A549 (cell line): ENCODE measurements around the gene ZNF195. TPM values are rescaled to one million over a fixed set of nuclear protein-coding genes. Genes with fewer than 3 reads are reported as not detected.

ENCODE experiments used
- ATAC-seq, 2 experiments: fragments of 200-7000 bp in 1 of 2; fragments of >200 bp in 1 of 2; cut with Nextera tagmentation in 1 of 2; cut with Tn5 transposase in 1 of 2; 3 replicates each; pipeline versions ENCODE4 v1.8.0 to v1.9.1; 2018 to 2020; ENCODE audit warnings: mild to moderate bottlenecking in 1 of 2, moderate library complexity in 1 of 2
- CTCF ChIA-PET: fragments of 300-600 bp; sonication (Branson Sonifier 250); formaldehyde crosslinking; extraction: SDS; loops from one replicate; lab custom pipeline; 2021; ENCODE audit warnings: antibody characterized with exemption, inconsistent platforms; lab: Yijun Ruan, JAX
- POLR2A ChIA-PET: fragments of 350-600 bp; formaldehyde crosslinking; extraction: SDS; loops from one replicate; lab custom pipeline; 2021; ENCODE audit warnings: antibody characterized with exemption, inconsistent platforms; lab: Yijun Ruan, JAX
- DNase-seq, 2 experiments: peaks; one replicate each; pipeline versions ENCODE4 v3.0.0 to v3.0.0-alpha.2; 2011 to 2016; ENCODE audit warnings: low read depth in 1 of 2, low spot score in 1 of 2
- FAIRE-seq: peaks from 2 replicates; lab custom pipeline; 2011; peaks lifted over from hg19 to GRCh38; lab: Jason Lieb, UNC
- H3K27ac ChIP-seq, 2 experiments: fragments of >200 bp; sonication (Bioruptor Twin); formaldehyde crosslinking; 3 replicates each; pipeline ENCODE4 v1.5.1; 2016 to 2017
- H3K4me1 ChIP-seq: fragments of >200 bp; sonication (Bioruptor Twin); formaldehyde crosslinking; 3 replicates; pipeline ENCODE4 v1.6.1; 2016
- H3K4me2 ChIP-seq: fragments of >200 bp; sonication (Bioruptor Twin); formaldehyde crosslinking; 3 replicates; pipeline ENCODE4 v1.6.1; 2016
- H3K4me3 ChIP-seq: fragments of >200 bp; sonication (Bioruptor Twin); formaldehyde crosslinking; 3 replicates; pipeline ENCODE4 v1.5.1; 2016
- H3K9me3 ChIP-seq: fragments of >200 bp; sonication (Bioruptor Twin); formaldehyde crosslinking; 3 replicates; pipeline ENCODE4 v1.6.1; 2016
- CBX2 ChIP-seq: fragments of 200-600 bp; sonication (generic); IDR thresholded peaks from 2 replicates; pipeline ENCODE4 v1.6.1; 2016; ENCODE audit warnings: low read depth, mild to moderate bottlenecking, borderline replicate concordance
- CHD2 ChIP-seq: fragments of 150-350 bp; IDR thresholded peaks from 2 replicates; pipeline ENCODE4 v1.6.1; 2014; ENCODE audit warnings: low read length; ENCODE audit not compliant: partially characterized antibody
- EHMT2 ChIP-seq: fragments of 200-600 bp; sonication (generic); IDR thresholded peaks from 2 replicates; pipeline ENCODE4 v1.6.1; 2016; ENCODE audit warnings: antibody characterized with exemption, low read depth, mild to moderate bottlenecking, moderate library complexity
- ESRRA ChIP-seq: fragments of 150-350 bp; IDR thresholded peaks from 2 replicates; pipeline ENCODE4 v1.6.1; 2014; ENCODE audit warnings: mild to moderate bottlenecking, low read length, borderline replicate concordance
- FOSB ChIP-seq: fragments of 250-450 bp; sonication (Bioruptor Pico); IDR thresholded peaks from 2 replicates; pipeline ENCODE4 v1.5.0; 2020; ENCODE audit warnings: mild to moderate bottlenecking, moderate library complexity
- HDAC2 ChIP-seq: fragments of 200-600 bp; sonication (generic); IDR thresholded peaks from 2 replicates; pipeline ENCODE4 v1.6.1; 2016
- HOXA7 ChIP-seq: fragments of 250-450 bp; sonication (Bioruptor Pico); IDR thresholded peaks from 2 replicates; pipeline ENCODE4 v1.5.0; 2020; ENCODE audit warnings: mild to moderate bottlenecking, moderate library complexity
- JUN ChIP-seq, 2 experiments: fragments of >200 bp; sonication (Bioruptor Twin); formaldehyde crosslinking; IDR thresholded peaks; 2 replicates in 1 of 2; 3 replicates in 1 of 2; pipeline ENCODE4 v1.6.1; 2016 to 2017
- MAFK ChIP-seq: fragments of 450-650 bp; IDR thresholded peaks from 2 replicates; pipeline ENCODE4 v1.6.1; 2014; ENCODE audit not compliant: partially characterized antibody
- PHF8 ChIP-seq: fragments of 200-600 bp; sonication (generic); IDR thresholded peaks from 2 replicates; pipeline ENCODE4 v1.6.1; 2016; ENCODE audit warnings: low read depth, mild to moderate bottlenecking, antibody characterized with exemption, moderate library complexity, borderline replicate concordance
- POLR2A ChIP-seq: IDR thresholded peaks from 2 replicates; pipeline ENCODE4 v1.6.1; 2012; ENCODE audit warnings: mild to moderate bottlenecking, low read length
- POLR2AphosphoS2 ChIP-seq: conservative IDR thresholded peaks from 2 replicates; pipeline ENCODE4 v1.6.1; 2012; ENCODE audit warnings: low read length, improper control_type of control experiment, inconsistent platforms
- RAD21 ChIP-seq, 2 experiments: fragments of >200 bp in 1 of 2; sonication (Bioruptor Twin) in 1 of 2; formaldehyde crosslinking in 1 of 2; IDR thresholded peaks in 1 of 2; conservative IDR thresholded peaks in 1 of 2; 2 replicates in 1 of 2; 3 replicates in 1 of 2; pipeline ENCODE4 v1.6.1; 2012 to 2018; ENCODE audit warnings: inconsistent platforms in 1 of 2
- RCOR1 ChIP-seq: fragments of 150-350 bp; IDR thresholded peaks from 2 replicates; pipeline ENCODE4 v1.6.1; 2014; ENCODE audit warnings: antibody characterized with exemption, low read length, low read depth
- RFX5 ChIP-seq: fragments of 450-650 bp; IDR thresholded peaks from 2 replicates; pipeline ENCODE4 v1.7.1; 2014; ENCODE audit warnings: antibody characterized with exemption, mild to moderate bottlenecking, moderate library complexity
- RNF2 ChIP-seq: fragments of 200-600 bp; sonication (generic); IDR thresholded peaks from 2 replicates; pipeline ENCODE4 v1.6.1; 2016; ENCODE audit warnings: low read depth, mild to moderate bottlenecking, antibody characterized with exemption, moderate library complexity, borderline replicate concordance
- SREBF2 ChIP-seq: fragments of 450-650 bp; IDR thresholded peaks from 2 replicates; pipeline ENCODE4 v1.6.1; 2014; ENCODE audit warnings: mild to moderate bottlenecking, moderate library complexity
- ZC3H11A ChIP-seq: fragments of 450-650 bp; IDR thresholded peaks from 2 replicates; pipeline ENCODE4 v1.6.1; 2014; ENCODE audit warnings: antibody characterized with exemption, mild to moderate bottlenecking
- WGBS: methylation state at CpG from one replicate; pipeline ENCODE4 v1.1.6; 2017; ENCODE audit errors: missing lambda C conversion rate; 5-methylcytosine and 5-hydroxymethylcytosine counted together
- polyA plus RNA-seq, 4 experiments: library from polyadenylated mRNA; depleted of rRNA in 3 of 4; stranded (reverse); fragments of >200 nt; fragmentation: RNase III in 1 of 4; extraction: RNeasy Plus Mini Kit Qiagen cat#74134 plus additional on column Dnase treatment in 1 of 4; gene quantifications; 2 replicates in 3 of 4; 3 replicates in 1 of 4; pipeline ENCODE4 v1.2.3, GENCODE V29; 2011 to 2017
- TF ChIP-seq, protein P1 (sequence below): fragments of 150-350 bp; IDR thresholded peaks from 2 replicates; pipeline ENCODE4 v1.6.1; 2014; ENCODE audit warnings: low read depth, mild to moderate bottlenecking, low read length
- TF ChIP-seq, protein P2 (sequence below): IDR thresholded peaks from 2 replicates; pipeline ENCODE4 v1.6.1; 2012
- TF ChIP-seq, protein P3 (sequence below): fragments of 450-650 bp; IDR thresholded peaks from 2 replicates; pipeline ENCODE4 v1.6.1; 2014; ENCODE audit warnings: antibody characterized with exemption
- TF ChIP-seq, protein P4 (sequence below): fragments of 250-450 bp; sonication (Bioruptor Pico); IDR thresholded peaks from 2 replicates; pipeline ENCODE4 v1.5.0; 2020; ENCODE audit warnings: low read depth, mild to moderate bottlenecking, moderate library complexity
- TF ChIP-seq, protein P5 (sequence below): fragments of >200 bp; sonication (Bioruptor Twin); formaldehyde crosslinking; IDR thresholded peaks from 3 replicates; pipeline ENCODE4 v1.5.1; 2016

ZNF195 gene
- polyA plus RNA-seq, 2 of the 4 experiments (the other 2 are of a cell fraction) = 17.3 to 30.9 TPM

DNA sequence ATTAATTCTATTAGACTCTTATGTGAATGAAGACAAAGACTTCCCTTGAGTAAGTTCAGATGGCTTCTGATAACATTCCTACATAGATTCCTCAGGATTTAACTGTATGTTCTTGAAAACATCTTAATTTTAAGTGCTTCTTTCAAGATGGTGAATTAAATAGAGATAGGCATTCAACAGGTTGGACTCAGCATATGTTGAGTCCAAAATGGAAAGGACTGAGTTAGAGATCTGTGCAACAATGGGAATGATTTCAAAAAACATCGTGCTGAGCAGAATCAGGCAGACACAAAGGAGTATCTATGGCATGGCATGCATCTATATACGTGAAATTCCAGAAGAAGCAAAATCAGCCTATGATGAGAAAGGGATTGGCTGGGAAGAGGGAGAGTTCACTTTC lies 36.2 kb downstream of the ZNF195 start:
- 24% methylated on average over 2 of the region's 2 CpGs for WGBS
- POLR2A ChIA-PET = no interaction called here
- FAIRE-seq (no peak), ATAC-seq (no peak), DNase-seq (no peak)
- TF ChIP-seq POLR2AphosphoS2 = no peak
- no peak for TF ChIP-seq CHD2
- TF ChIP-seq PHF8 = no peak
- TF ChIP-seq, protein P1, sequence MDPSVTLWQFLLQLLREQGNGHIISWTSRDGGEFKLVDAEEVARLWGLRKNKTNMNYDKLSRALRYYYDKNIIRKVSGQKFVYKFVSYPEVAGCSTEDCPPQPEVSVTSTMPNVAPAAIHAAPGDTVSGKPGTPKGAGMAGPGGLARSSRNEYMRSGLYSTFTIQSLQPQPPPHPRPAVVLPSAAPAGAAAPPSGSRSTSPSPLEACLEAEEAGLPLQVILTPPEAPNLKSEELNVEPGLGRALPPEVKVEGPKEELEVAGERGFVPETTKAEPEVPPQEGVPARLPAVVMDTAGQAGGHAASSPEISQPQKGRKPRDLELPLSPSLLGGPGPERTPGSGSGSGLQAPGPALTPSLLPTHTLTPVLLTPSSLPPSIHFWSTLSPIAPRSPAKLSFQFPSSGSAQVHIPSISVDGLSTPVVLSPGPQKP = no peak
- TF ChIP-seq MAFK = no peak
- TF ChIP-seq POLR2A = no peak
- TF ChIP-seq RCOR1 = no peak
- TF ChIP-seq JUN (IDR thresholded peaks at IDR 0.05) = no peak
- CTCF ChIA-PET = no interaction called here
- Histone ChIP-seq H3K27ac (no peak overlapping the region), H3K4me2 (no peak overlapping the region), H3K4me3 (no peak overlapping the region), H3K9me3 (peaks cover 75% of the 10 kb centered on the region), H3K4me1 (no peaks in the 10 kb centered on the region)

DNA sequence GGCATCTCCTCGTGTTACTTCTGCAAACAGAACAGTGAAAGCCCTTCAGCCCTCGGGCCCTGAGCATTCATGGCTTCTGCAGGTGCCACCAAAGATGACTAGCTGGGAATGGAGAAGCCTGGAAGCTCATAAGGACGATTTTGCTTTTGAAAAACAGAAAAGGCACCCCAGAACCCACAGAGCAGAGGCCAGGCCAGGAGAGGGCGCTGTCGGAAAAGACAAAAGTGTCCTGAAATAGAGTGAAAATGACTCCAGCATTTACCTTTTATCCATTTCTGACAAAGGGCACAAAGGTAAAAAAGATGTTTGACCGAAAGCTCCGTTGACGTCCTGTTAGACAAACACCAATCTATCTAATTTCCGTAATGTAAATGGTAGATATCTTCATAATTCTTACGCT lies 37.6 kb downstream of the ZNF195 start:
- ATAC-seq (no peak), DNase-seq (no peak)
- no peak overlapping the region for H3K4me2 ChIP-seq
- WGBS = 12% methylated on average over 10 of the region's 10 CpGs
- no peaks in the 10 kb centered on the region for H3K4me1 ChIP-seq
- POLR2A ChIA-PET = no interaction called here
- H3K9me3 ChIP-seq = peaks cover 62% of the 10 kb centered on the region
- TF ChIP-seq RCOR1 (no peak), EHMT2 (no peak), RAD21 (conservative IDR thresholded peaks at IDR 0.05 in 1 of 2, IDR thresholded peaks at IDR 0.05 in 1 of 2) (peak in 1 of 2 experiments; percentile 44; a peak in 2 of 5 replicates)
- TF ChIP-seq, protein P2, sequence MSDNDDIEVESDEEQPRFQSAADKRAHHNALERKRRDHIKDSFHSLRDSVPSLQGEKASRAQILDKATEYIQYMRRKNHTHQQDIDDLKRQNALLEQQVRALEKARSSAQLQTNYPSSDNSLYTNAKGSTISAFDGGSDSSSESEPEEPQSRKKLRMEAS = no peak
- TF ChIP-seq, protein P3, sequence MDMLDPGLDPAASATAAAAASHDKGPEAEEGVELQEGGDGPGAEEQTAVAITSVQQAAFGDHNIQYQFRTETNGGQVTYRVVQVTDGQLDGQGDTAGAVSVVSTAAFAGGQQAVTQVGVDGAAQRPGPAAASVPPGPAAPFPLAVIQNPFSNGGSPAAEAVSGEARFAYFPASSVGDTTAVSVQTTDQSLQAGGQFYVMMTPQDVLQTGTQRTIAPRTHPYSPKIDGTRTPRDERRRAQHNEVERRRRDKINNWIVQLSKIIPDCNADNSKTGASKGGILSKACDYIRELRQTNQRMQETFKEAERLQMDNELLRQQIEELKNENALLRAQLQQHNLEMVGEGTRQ = no peak
- TF ChIP-seq, protein P4, sequence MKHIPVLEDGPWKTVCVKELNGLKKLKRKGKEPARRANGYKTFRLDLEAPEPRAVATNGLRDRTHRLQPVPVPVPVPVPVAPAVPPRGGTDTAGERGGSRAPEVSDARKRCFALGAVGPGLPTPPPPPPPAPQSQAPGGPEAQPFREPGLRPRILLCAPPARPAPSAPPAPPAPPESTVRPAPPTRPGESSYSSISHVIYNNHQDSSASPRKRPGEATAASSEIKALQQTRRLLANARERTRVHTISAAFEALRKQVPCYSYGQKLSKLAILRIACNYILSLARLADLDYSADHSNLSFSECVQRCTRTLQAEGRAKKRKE (CRISPR knock-in tag) = no peak
- TF ChIP-seq, all 56 proteins: peak for 1
- H3K27ac ChIP-seq = no peak overlapping the region
- H3K4me3 ChIP-seq = no peak overlapping the region
- CTCF ChIA-PET = interaction anchor here (0.7 to 0.9 kb wide), 3 partner anchors 133 to 303 kb away, joined by 3 to 4 read pairs (median 3); no protein-coding TSS in a partner anchor
- no peak for FAIRE-seq

DNA sequence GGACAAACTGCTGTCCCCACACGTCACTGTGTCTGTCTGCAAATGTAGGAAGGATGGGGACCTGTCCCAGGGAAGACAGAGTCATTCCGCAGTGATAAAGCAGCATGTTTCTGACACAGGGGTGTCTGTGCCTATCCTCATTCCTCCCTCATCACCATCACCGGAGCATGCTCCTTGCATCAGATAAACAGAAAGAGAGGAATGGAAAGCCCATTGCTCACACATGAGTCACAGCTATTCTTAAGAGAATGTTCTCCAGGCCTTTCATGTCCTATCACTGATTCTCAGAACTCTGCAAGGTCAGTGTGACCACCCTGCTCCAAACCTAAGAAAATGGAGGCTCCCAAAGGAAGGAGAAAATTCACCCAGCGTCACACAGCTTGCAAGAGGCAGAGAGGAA lies 38.9 kb downstream of the ZNF195 start:
- CTCF ChIA-PET = interaction anchor here (0.6 kb wide), 1 partner anchor 1133 kb away, joined by 3 read pairs; no protein-coding TSS in a partner anchor
- no peak overlapping the region for H3K27ac ChIP-seq
- no peak overlapping the region for H3K4me3 ChIP-seq
- WGBS = 8% methylated on average over 4 of the region's 4 CpGs
- peak in 1 of 2 experiments; percentile 57; a peak in 3 of 6 replicates for ATAC-seq
- no peak for TF ChIP-seq HOXA7 (CRISPR knock-in tag)
- TF ChIP-seq, protein P1 = no peak
- TF ChIP-seq ZC3H11A = no peak
- no peak for TF ChIP-seq RFX5
- TF ChIP-seq ESRRA = no peak
- TF ChIP-seq CBX2 = no peak
- TF ChIP-seq RNF2 = no peak
- TF ChIP-seq SREBF2 = no peak
- TF ChIP-seq, protein P5, sequence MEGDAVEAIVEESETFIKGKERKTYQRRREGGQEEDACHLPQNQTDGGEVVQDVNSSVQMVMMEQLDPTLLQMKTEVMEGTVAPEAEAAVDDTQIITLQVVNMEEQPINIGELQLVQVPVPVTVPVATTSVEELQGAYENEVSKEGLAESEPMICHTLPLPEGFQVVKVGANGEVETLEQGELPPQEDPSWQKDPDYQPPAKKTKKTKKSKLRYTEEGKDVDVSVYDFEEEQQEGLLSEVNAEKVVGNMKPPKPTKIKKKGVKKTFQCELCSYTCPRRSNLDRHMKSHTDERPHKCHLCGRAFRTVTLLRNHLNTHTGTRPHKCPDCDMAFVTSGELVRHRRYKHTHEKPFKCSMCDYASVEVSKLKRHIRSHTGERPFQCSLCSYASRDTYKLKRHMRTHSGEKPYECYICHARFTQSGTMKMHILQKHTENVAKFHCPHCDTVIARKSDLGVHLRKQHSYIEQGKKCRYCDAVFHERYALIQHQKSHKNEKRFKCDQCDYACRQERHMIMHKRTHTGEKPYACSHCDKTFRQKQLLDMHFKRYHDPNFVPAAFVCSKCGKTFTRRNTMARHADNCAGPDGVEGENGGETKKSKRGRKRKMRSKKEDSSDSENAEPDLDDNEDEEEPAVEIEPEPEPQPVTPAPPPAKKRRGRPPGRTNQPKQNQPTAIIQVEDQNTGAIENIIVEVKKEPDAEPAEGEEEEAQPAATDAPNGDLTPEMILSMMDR = no peak
- TF ChIP-seq MAFK = no peak
- TF ChIP-seq HDAC2 = no peak
- no peak for TF ChIP-seq FOSB (CRISPR knock-in tag)
- TF ChIP-seq POLR2AphosphoS2 = no peak
- peak in 1 of 2 experiments; percentile 27 for DNase-seq
- POLR2A ChIA-PET = no interaction called here
- no peak for FAIRE-seq
- no peaks in the 10 kb centered on the region for H3K4me1 ChIP-seq
- peaks cover 51% of the 10 kb centered on the region for H3K9me3 ChIP-seq
- H3K4me2 ChIP-seq = 0 out of 3 replicates have a peak overlapping the region, but pooled peaks have one; percentile 17
